Ishikawa (cell line): ENCODE data around the gene OSMR.

Experiments used
- CEBPB ChIP-seq: IDR thresholded peaks from 2 replicates; pipeline ENCODE4 v1.6.1; 2012
- CREB1 ChIP-seq: IDR thresholded peaks from 2 replicates; pipeline ENCODE4 v1.6.1; 2012; ENCODE audit warnings: low read depth
- EGR1 ChIP-seq: IDR thresholded peaks from 2 replicates; pipeline ENCODE4 v1.6.1; 2012
- EP300 ChIP-seq: IDR thresholded peaks from 2 replicates; pipeline ENCODE4 v1.6.1; 2012; ENCODE audit warnings: borderline replicate concordance
- FOXM1 ChIP-seq: IDR thresholded peaks from 2 replicates; pipeline ENCODE4 v1.6.1; 2012; ENCODE audit warnings: low read depth, borderline replicate concordance
- NFIC ChIP-seq: IDR thresholded peaks from 2 replicates; pipeline ENCODE4 v1.6.1; 2012
- RAD21 ChIP-seq: IDR thresholded peaks from 2 replicates; pipeline ENCODE4 v1.6.1; 2012; ENCODE audit warnings: low read depth
- REST ChIP-seq: IDR thresholded peaks from 2 replicates; pipeline ENCODE4 v1.6.1; 2012; ENCODE audit warnings: low read depth, mild to moderate bottlenecking
- TAF1 ChIP-seq: IDR thresholded peaks from 2 replicates; pipeline ENCODE4 v1.6.1; 2012; ENCODE audit warnings: low read depth, mild to moderate bottlenecking
- TCF12 ChIP-seq: IDR thresholded peaks from 2 replicates; pipeline ENCODE4 v1.6.1; 2012; ENCODE audit warnings: low read depth
- TEAD4 ChIP-seq: IDR thresholded peaks from 2 replicates; pipeline ENCODE4 v1.6.1; 2012
- YY1 ChIP-seq: IDR thresholded peaks from 2 replicates; pipeline ENCODE4 v1.6.1; 2012; ENCODE audit warnings: low read depth
- ZBTB7A ChIP-seq: IDR thresholded peaks from 2 replicates; pipeline ENCODE4 v1.6.1; 2012; ENCODE audit warnings: low read depth
- TF ChIP-seq, protein P1 (sequence below): IDR thresholded peaks from 2 replicates; pipeline ENCODE4 v1.6.1; 2012
- TF ChIP-seq, protein P2 (sequence below): IDR thresholded peaks from 2 replicates; pipeline ENCODE4 v1.6.1; 2012

OSMR gene

DNA sequence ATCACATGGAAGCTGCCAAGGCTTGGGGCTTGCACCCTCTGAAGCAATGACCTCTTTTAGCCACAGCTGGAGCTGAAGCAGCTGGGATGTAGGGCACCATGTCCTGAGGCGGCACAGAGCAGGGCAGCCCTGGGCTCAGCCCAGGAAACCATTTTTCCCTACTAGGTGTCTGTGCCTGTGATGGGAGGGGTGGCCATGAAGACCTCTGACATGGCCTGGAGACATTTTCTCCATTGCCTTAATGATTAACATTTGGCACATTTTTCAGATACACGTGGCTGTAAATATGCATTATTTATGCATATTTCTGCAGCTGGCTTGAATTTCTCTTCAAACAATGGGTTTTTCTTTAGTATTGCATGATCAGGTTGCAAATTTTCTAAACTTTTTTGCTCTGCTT lies 81.7 kb downstream of the OSMR start:
- TF ChIP-seq EP300 (no peak), RAD21 (no peak), YY1 (no peak), TCF12 (no peak), NFIC (no peak), CREB1 (no peak)

GRCh38 chr5:38929838-38930237 lies 84.0 kb downstream of the OSMR start:
- TF ChIP-seq FOXM1 (no peak), YY1 (no peak), EGR1 (no peak), TCF12 (no peak)

GRCh38 chr5:38931731-38932130 lies 85.9 kb downstream of the OSMR start:
- TF ChIP-seq NFIC = no peak
- TF ChIP-seq EGR1 = no peak
- TF ChIP-seq ZBTB7A = no peak
- no peak for TF ChIP-seq CEBPB
- TF ChIP-seq, protein P1, sequence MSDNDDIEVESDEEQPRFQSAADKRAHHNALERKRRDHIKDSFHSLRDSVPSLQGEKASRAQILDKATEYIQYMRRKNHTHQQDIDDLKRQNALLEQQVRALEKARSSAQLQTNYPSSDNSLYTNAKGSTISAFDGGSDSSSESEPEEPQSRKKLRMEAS = no peak
- TF ChIP-seq TCF12 = no peak
- TF ChIP-seq, protein P2, sequence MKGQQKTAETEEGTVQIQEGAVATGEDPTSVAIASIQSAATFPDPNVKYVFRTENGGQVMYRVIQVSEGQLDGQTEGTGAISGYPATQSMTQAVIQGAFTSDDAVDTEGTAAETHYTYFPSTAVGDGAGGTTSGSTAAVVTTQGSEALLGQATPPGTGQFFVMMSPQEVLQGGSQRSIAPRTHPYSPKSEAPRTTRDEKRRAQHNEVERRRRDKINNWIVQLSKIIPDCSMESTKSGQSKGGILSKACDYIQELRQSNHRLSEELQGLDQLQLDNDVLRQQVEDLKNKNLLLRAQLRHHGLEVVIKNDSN = no peak
- TF ChIP-seq REST = no peak
- no peak for TF ChIP-seq FOXM1
- TF ChIP-seq CREB1 = no peak
- TF ChIP-seq RAD21 = no peak
- TF ChIP-seq EP300 = no peak
- no peak for TF ChIP-seq TAF1
- TF ChIP-seq TEAD4 = no peak
- TF ChIP-seq YY1 = no peak

DNA sequence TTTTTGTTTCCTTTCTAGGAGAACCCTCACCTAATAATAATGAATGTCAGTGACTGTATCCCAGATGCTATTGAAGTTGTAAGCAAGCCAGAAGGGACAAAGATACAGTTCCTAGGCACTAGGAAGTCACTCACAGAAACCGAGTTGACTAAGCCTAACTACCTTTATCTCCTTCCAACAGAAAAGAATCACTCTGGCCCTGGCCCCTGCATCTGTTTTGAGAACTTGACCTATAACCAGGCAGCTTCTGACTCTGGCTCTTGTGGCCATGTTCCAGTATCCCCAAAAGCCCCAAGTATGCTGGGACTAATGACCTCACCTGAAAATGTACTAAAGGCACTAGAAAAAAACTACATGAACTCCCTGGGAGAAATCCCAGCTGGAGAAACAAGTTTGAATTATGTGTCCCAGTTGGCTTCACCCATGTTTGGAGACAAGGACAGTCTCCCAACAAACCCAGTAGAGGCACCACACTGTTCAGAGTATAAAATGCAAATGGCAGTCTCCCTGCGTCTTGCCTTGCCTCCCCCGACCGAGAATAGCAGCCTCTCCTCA lies 87.1 kb downstream of the OSMR start:
- TF ChIP-seq REST = no peak
- no peak for TF ChIP-seq TEAD4
- no peak for TF ChIP-seq TCF12
- TF ChIP-seq ZBTB7A = no peak
- TF ChIP-seq NFIC = no peak
- TF ChIP-seq CREB1 = no peak
- no peak for TF ChIP-seq CEBPB
- TF ChIP-seq RAD21 = no peak
- TF ChIP-seq FOXM1 = no peak

- no peak for TF ChIP-seq ZBTB7A
- TF ChIP-seq EP300 = no peak
- no peak for TF ChIP-seq YY1
- TF ChIP-seq, protein P1 = no peak
- TF ChIP-seq CEBPB = no peak
- TF ChIP-seq TCF12 = no peak
- TF ChIP-seq TEAD4 = no peak
- no peak for TF ChIP-seq CREB1
- TF ChIP-seq RAD21 = no peak
- no peak for TF ChIP-seq EGR1
- TF ChIP-seq TAF1 = no peak
- no peak for TF ChIP-seq FOXM1
- TF ChIP-seq, protein P2 = no peak
- TF ChIP-seq NFIC = no peak
- TF ChIP-seq REST = no peak
Observed at GRCh38 chr5:38935437-38935836, 89.6 kb downstream of the OSMR start.
